Stimulated activated CD4-positive, alpha-beta T cell treated with anti-CD3 and anti-CD28 coated beads, Interleukin-12 subunit alpha, Interleukin-12 subunit beta, amount 100 ng/mL, for 4 hours (primary cell): ENCODE data around the gene CD276.
"Not testable (repeated sequence)": the region's sequence is repeated elsewhere in the genome, so short reads cannot be mapped to it uniquely, and the experiment has no call there.

ENCODE experiments used
- DNase-seq: peaks from one replicate; pipeline ENCODE4 v3.0.0-alpha.2; 2020

CD276 gene

DNA sequence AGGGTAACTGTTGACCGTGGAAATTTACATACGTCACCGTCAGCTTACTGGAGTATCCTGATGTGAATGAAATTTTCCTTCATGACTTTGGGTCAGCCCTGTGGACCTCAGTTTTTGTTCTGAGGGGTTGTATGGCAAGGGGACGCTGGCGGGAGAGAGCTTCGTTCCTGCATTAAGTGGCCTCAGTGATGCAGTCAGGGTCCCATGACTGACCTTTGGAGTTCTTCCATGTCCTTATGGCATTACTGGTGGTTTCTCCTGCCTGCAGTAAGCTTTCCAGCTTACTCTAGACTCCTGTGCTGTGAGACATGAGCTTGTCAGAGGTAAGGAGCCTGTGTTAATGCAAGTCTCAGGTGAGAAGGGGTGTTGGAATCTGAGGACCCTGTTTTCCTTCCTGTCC, 1.8 kb downstream of the CD276 start:
- no peak for DNase-seq

DNA sequence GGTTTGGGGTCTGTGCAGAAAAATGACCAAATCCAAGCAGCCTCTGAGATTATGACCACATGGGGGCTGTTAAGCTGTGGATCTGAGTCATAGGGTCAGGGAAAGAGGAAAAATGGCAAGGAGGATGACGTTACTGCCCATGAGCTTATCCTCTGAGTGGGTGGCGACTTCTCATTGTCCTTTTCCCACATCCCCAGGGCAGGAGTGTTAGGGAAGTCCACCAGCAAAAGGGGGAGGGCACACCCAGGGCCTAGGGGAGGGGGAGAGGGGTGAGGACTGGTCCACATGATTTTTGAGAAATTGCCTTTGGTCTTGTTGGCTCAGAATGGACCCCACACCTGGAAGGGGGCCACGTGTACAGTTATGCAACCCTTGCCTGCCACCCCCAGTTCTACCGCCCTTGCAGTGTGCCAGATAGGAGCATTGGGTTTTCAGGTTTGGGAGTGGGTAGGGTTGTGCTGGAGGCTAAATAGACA, 2.6 kb downstream of the CD276 start:
- no peak for DNase-seq

DNA sequence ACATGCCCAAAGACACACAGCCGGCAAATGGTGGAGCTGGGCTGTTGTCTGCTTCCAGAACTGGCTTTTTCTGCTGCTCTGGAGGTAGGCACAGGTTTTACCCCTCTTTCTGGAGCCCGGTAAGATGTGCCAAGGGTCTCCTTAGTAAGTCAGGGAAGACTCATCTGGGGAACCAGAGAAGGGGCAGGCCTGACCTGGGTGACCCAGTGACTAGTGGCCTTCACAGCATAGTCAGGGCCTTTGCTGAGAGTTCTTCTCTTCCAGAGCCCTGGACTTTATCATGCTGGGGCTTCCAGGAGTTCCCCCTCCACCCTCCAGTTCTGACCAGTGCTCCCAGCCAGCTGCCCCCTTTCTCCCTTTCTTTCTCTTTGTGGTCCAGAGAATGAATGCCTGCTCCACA, 3.2 kb downstream of the CD276 start:
- no peak for DNase-seq

DNA sequence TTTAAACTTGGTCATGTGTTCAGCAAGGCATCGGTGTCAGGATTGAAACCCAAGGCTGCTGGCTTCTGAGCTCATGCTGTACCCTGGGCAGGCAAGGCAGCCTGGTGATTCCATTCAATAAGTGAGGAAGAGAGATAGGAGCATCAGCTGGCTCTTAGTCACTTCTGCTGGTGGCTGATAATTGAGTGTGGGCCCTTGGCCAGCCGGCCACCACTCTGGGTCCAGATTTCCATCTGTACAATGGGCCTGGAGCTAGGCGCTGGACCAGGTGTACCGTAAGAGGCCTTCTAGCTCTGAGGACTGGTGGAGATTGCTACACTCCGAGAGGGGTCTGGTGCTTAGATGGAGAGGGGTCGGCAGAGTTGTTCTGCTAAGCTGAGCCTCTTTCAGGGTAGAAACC, 4.3 kb downstream of the CD276 start:
- no peak for DNase-seq

DNA sequence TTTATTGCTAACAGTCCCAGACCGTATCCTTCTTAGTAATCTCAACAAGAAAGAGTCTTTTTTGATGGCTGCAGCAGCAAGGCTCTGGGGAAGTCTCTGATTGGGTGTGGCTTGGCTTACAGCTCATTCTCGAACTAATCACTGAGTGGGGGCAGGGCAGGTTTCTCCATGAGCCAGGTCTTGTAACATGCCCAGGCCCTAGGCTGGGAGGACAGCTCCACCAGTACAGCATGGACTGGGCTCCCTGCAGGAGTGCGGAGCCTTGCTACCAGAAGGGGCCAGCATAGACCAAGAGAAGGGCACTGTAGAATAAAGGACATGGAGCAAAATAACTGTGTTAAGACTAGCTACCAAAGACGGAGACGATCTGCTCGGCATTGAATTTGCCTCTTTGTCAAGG, 7.2 kb downstream of the CD276 start:
- DNase-seq = no peak

DNA sequence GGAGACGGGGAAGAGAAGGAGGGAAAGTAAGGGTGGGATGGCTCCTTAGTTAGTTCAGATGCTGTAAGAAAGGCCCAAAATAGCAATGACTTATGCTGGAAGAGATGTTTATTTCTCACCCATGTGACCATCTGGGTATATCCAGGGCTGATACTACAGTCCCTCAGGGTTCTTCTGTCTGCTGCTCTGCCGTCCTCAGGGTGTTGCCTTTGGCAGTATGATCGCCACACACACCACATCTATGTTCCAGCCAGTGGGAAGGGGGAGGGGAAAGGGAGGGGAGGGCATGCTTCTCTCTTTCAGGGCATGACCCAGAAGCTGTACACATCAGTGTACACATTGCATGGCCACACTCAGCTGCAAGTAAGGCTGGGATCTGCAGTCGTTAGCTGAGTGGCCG, 10.2 kb downstream of the CD276 start:
- DNase-seq = no peak

DNA sequence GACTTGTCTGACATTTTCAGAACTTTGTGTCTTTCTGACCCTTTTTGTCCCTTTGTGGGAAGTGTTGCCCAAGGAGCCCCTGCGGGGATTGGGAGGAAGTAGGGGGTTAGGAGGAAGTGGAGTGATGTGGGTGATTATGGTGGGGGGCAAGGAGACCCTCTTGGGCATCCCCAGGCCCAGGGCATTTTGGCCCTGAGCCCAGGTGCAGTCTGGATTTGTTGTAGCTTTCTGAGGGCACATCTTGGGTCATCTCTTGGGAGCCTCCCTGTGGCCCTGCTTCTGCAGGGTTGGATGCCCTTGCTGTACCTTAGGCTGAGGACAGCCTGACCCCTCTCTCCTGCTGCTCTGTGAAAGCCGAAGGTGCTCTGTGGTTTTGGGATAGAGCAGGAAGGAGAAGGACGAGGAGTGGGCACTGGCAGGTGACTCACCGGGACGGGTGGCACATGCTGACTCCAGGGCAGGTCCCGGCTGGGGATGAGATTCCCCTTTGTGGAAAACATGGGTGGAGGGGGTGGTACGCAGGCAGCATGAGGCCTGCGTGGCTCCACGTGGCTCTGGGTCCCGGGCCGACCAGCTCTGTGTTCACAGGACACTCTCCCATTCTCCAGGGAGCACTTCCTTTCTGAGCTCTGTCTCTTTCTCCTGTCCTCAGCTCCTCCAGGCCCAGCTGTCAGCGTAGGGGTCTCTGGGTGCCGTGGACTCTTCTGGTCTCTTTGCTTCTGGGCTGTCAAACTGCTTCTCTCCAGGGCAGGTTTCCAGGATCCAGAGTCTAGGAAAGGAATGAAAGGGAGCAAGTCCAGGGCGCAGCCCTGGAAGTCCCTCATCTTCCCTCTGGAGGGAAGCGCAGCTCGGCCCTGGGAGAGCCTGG, 11.8 kb downstream of the CD276 start:
- no peak for DNase-seq

DNA sequence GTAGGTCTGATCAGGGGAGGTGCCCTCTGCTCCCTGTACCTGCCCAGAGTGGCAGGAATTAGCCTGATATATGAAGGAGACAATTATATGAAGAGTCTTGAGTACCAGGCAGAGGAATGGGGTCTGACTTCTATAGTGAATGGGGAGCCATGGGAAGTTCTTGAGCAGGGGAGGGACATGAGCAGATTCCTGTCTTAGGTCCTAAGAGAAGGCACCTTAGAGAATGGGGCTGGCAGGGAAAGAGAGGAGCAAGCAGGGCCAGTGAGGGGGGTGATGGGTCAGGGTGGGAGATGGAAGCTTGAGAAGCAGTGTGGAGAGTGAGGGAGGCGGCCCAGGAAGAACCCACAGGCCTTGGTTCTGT, 12.4 kb downstream of the CD276 start:
- no peak for DNase-seq

DNA sequence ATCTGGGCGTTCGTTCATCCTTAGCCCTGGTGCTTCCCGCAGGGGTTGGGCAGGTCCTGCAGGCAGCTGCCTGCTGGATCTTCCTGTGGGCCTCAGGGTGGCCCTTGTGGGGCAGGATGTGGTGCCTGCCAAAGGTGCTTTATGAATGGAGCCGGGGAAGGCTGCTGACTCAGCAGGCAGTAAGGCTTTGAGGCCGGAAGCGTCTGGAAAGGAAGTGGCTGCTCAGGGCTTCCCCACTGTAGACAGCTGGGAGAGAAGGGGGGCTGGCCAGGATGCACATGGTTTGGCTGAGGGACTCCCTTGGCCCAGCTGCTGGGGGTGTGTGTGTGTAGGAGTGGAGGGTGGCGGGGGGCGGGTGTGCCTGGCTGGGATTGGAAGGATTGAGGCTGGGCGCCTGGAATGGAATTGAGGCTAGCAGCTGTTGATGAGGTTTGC, 12.9 kb downstream of the CD276 start:
- peak; percentile 65 for DNase-seq

DNA sequence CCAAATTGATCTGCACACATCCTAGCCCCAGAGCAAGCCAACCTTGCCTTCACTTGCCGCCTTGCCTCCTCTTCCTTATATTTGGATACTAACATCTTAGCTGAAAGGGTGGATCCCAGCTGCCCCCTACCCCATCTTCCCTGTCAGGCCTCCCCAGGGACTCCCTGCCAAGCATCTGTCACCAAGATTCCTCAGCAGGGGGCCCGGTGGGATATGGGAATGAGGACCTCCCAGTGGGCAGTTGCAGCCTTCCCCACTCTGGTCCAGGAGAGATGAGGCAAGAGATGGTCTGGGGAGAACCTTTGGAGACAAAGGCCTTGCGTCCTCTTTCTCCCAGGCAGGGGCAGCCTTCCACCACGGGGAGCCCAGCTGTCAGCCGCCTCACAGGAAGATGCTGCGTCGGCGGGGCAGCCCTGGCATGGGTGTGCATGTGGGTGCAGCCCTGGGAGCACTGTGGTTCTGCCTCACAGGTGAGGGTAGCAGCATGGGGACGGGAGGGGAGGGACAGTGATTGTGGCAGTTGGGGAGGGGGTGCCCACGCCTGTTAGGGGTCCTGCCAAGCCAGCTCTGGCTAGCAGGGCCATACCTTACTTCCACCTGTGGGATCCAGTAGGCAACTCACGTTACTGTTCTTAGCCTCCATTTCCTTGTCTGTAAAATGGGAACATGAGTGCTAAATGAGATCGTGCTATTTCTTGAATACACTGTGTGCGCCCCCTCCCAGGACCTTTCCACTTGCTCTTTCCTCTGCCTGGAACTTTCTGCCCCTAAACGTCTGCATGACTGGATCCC, 15.3 kb downstream of the CD276 start:
- no peak for DNase-seq

DNA sequence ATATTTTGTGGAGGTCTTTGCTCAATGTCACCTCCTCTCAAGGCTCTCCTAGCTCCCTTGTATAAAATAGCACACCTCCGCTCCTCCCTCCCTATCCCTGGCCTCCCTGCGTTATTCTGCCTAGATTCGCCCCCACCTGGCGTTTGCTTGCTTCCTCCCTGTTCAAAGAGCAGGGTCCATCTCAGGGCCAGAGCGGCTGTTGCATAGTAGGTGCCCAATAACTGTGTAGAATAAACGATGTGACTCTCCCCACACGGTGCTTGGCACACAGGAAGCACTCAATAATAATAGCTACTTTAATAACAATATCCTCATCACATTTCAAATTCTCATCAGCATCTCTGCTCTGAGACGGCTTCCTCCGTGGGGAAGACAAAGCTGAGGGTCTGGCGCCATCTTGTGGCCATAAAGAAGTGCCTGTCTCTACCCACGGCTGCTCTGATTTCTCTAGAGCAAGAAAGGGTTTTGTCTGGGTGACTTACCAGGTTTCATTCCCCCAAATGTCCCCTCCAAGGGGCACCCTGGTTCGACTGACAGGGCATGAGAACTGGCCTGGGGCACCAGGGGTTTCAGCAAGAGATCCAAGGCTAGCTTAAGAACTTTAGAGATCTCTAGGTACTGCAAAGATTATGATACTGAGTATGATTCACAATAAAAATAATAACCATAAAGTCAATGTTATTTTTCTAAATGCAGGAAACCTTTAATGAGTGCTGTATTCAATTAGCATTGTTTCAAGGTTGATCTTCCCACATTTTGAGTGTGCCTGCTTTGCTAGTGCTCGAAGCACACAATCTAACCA, 16.1 kb downstream of the CD276 start:
- DNase-seq = peak; percentile 67

DNA sequence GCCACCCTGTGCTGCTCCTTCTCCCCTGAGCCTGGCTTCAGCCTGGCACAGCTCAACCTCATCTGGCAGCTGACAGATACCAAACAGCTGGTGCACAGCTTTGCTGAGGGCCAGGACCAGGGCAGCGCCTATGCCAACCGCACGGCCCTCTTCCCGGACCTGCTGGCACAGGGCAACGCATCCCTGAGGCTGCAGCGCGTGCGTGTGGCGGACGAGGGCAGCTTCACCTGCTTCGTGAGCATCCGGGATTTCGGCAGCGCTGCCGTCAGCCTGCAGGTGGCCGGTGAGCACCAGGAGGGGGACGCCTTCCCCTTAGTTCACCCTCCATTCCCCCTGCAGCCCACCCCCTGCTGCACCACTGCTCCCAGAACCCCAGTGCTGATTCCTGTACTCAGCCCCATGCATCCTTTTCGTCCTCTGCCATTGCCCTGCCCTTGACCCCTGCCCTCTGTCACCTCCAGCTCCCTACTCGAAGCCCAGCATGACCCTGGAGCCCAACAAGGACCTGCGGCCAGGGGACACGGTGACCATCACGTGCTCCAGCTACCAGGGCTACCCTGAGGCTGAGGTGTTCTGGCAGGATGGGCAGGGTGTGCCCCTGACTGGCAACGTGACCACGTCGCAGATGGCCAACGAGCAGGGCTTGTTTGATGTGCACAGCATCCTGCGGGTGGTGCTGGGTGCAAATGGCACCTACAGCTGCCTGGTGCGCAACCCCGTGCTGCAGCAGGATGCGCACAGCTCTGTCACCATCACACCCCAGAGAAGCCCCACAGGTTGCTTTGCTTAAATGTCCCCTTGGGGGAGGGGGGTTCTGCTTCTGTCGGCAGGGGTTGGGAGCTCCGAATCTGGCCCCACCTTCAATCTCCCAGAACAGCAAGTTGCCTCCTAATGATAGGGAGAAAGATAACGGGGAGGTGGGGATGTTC, 18.4 kb downstream of the CD276 start:
- DNase-seq = not testable (repeated sequence)

DNA sequence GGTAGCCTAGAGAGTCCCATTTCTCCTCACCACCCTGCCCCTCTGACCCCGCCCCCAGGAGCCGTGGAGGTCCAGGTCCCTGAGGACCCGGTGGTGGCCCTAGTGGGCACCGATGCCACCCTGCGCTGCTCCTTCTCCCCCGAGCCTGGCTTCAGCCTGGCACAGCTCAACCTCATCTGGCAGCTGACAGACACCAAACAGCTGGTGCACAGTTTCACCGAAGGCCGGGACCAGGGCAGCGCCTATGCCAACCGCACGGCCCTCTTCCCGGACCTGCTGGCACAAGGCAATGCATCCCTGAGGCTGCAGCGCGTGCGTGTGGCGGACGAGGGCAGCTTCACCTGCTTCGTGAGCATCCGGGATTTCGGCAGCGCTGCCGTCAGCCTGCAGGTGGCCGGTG, 19.4 kb downstream of the CD276 start:
- DNase-seq = not testable (repeated sequence)

DNA sequence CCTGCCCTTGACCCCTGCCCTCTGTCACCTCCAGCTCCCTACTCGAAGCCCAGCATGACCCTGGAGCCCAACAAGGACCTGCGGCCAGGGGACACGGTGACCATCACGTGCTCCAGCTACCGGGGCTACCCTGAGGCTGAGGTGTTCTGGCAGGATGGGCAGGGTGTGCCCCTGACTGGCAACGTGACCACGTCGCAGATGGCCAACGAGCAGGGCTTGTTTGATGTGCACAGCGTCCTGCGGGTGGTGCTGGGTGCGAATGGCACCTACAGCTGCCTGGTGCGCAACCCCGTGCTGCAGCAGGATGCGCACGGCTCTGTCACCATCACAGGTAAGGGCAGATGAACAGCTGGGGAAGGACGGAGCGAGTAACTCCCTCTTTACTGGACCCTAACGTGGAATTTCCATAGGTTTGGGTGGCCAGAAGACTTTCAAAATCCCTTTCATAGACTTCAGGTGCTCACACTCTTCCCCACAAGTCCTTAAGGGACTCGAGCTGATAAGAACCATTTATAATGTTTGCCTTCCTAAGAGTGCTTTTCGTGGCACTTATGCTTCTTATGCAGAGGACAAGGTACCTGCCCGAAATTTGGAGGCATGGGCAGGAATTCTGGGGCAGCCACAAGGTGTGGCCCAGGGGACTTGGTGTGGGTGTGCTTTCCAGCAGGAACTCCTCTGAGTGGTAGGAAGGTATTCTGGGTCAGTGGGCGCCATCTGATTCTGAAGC, 20.1 kb downstream of the CD276 start:
- DNase-seq = not testable (repeated sequence)

DNA sequence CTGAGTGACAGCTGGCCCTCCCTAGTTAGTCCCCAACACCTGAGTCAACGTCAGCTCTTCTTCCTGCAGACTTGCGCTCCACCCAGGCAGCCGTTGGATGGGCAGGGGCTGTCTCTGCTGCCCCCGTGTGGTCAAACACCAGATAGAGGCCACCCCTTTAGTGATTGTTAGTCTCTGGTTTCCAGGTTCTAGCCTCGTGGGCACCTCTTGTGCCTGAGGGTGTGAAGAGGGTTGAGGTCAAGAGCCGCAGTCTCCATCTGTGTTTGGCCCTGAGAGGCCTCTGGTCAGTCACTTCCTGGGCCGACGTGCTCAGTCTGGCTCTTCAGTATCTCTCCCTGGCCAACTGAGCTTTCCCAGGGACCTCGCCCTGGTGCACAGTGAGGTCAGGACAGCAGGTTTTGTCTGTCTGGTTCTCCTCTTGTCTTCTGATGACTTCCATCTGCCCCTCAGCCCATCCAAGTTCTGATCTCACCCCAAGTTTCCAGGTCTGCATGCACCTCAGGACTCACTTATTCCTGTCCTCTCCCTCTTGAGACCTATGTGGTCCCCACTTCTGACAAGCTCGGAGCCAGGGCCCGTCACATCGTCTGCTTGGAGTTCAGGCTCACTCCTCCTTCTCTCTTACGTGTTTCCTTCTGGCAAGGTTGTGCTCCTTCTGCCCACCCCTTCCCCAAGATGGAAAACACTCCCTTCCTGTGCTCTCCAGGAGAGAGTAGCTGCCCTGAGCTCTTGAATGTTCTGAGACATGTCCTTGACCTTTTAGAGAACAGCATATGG, 20.9 kb downstream of the CD276 start:
- peak; percentile 62 for DNase-seq

DNA sequence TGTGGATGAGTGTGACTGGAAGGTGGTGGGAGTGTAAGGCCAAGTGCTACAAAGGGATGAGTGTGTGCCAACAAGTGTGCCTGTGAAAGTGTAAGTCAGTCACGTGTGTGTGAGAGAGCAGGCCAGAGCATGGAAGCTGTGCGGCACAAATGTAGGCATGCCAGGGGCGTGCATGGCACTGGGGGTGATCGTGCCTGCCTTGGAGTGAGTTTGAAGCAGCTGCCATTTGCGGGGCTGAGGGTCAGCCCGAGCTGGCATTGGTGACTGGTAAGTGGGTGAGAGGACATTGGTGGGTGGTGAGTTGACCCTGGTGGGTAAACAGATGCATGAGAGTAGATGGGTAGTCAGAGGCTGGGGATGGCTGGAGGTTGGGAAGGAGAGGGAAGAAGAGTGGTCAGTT, 24.5 kb downstream of the CD276 start:
- DNase-seq = no peak

DNA sequence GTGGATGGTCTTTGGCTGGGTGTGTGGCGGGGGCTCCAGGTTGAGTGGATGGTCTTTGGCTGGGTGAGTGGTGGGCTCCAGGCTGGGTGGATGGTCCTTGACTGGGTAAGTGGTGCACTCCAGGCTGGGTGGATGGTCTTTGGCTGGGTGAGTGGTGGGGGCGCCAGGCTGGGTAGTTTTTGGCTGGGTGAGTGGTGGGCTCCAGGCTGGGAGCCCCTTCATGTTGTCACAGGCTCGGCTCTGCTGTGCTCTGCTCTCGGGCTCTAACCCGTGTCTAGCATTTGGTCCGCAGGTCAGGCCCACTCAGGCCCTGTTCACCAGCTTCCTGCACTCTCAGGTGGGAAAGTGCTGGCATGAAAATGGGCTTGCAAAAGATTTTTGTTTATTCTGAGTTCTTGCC, 25.1 kb downstream of the CD276 start:
- DNase-seq = no peak

DNA sequence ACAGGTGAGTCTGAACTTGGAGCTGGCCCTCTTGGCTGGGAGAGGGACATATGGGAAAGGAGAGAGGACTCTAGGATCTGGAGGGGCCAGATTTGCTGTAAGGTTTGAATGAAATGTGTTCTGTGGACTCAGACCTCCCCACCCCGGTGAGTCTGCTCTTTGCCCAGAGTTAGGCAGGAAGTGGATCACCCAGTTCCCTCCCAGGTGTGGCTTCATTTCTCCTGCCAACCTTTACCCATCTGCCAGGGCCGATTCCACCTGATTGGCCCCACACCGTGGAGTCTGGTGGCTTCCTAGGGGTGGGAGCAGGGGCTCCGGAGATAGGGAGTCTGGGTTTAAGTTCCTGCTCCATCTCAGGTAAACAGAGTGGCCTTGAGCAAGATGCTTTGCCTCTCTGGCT, 25.5 kb downstream of the CD276 start:
- DNase-seq = no peak

DNA sequence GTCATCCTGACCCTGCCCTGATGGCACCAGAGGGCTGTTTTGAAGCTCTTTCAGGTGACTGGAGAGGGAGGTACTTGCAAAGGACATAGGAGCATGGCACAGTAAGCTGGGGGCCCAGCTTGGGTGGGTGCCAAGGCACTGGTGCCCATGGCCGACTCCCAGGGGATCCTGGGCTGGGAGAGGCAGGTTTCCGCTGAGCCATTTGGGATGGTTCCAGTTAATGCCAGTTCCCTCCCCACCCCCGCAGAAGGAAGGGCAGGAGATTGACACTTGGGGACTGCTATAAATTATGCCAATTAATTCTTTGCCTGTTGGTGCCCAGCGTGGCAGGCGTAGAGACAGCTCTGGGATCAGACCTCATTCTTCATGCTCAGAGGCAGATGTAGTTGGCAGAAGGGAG, 26.1 kb downstream of the CD276 start:
- no peak for DNase-seq

DNA sequence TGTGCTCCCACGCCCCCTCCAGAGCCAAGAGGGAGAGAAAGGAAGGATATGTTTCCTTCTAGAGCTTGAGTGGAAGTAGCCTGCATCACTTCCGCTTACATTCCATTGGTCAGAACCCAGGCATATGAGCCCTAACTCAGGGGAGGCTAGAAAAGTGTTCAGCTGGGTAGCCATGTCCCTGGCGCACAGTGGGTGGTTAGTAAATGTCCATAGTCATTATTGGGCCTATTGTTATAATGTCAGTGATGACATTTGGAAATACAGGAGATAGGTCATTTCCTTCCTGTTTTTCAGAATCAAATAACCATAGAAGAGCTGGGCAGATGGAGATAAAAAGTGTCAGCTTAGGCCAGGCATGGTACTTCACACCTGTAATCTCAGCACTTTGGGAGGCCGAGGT, 27.3 kb downstream of the CD276 start:
- DNase-seq = no peak

DNA sequence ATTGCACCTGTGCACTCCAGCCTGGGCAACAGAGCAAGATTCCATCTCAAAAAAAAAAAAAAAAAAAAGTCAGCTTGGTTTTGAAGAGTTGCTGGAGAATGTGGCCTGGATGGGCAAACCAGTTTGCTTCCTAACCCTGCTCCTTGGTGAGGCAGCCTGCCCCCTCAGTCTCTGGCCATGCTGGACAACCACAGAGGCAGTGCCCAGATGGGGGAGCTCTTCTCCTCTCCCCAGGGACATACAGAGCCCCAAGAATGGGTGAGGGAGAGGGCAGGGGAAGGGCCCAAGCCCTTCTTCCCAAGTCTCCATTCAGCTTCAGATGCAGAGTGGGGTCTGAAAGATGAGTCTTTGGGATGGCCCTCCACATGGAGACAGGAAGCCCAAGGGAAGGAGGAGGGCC, 27.9 kb downstream of the CD276 start:
- no peak for DNase-seq
